H9 (cell line): ENCODE data around the gene DOCK2. TPM values are rescaled to one million over a fixed set of nuclear protein-coding genes. Genes with fewer than 3 reads are reported as not detected.

ENCODE experiments used
- DNase-seq: peaks from one replicate; pipeline ENCODE4 v3.0.0-alpha.2; 2017
- H2AFZ ChIP-seq: one replicate; pipeline ENCODE4 v1.6.1; 2013; ENCODE audit warnings: mild to moderate bottlenecking, low read length, control low read depth, moderate library complexity
- H2AK5ac ChIP-seq: 2 replicates; pipeline ENCODE4 v1.6.1; 2013; ENCODE audit warnings: low read length, control low read depth, mixed read lengths; ENCODE audit not compliant: insufficient read length
- H2BK120ac ChIP-seq: one replicate; pipeline ENCODE4 v1.6.1; 2013; ENCODE audit warnings: low read depth, mild to moderate bottlenecking, low read length, control low read depth, inconsistent platforms; ENCODE audit not compliant: poor library complexity, severe bottlenecking
- H2BK12ac ChIP-seq: 2 replicates; pipeline ENCODE4 v1.6.1; 2013; ENCODE audit warnings: low read length, control low read depth, mixed read lengths, low read depth; ENCODE audit not compliant: insufficient read length
- H2BK15ac ChIP-seq: 2 replicates; pipeline ENCODE4 v1.6.1; 2013; ENCODE audit warnings: low read depth, low read length, control low read depth
- H2BK20ac ChIP-seq: one replicate; pipeline ENCODE4 v1.6.1; 2013; ENCODE audit warnings: low read depth, mild to moderate bottlenecking, low read length, control low read depth, inconsistent platforms; ENCODE audit not compliant: poor library complexity, severe bottlenecking
- H2BK5ac ChIP-seq: 2 replicates; pipeline ENCODE4 v1.6.1; 2013; ENCODE audit warnings: low read length, control low read depth, mixed read lengths; ENCODE audit not compliant: insufficient read length
- H3K14ac ChIP-seq: 2 replicates; pipeline ENCODE4 v1.6.1; 2013; ENCODE audit warnings: low read length, control low read depth; ENCODE audit not compliant: insufficient read depth
- H3K18ac ChIP-seq: 2 replicates; pipeline ENCODE4 v1.6.1; 2013; ENCODE audit warnings: low read depth, mild to moderate bottlenecking, mixed read lengths, low read length, control low read depth; ENCODE audit not compliant: insufficient read length
- H3K23ac ChIP-seq: 2 replicates; pipeline ENCODE4 v1.6.1; 2013; ENCODE audit warnings: low read length, control low read depth, mixed read lengths, low read depth; ENCODE audit not compliant: insufficient read length
- H3K23me2 ChIP-seq: 2 replicates; pipeline ENCODE4 v1.6.1; 2013; ENCODE audit warnings: low read depth, mild to moderate bottlenecking, mixed read lengths, low read length, control low read depth; ENCODE audit not compliant: insufficient read length, poor library complexity, severe bottlenecking
- H3K27ac ChIP-seq: 2 replicates; pipeline ENCODE4 v1.5.1; 2013; ENCODE audit warnings: low read length, control low read depth, mixed read lengths, low read depth; ENCODE audit not compliant: insufficient read length
- H3K27me3 ChIP-seq: 2 replicates; pipeline ENCODE4 v1.6.1; 2013; ENCODE audit warnings: low read length, control low read depth, inconsistent platforms; ENCODE audit not compliant: insufficient read depth
- H3K4ac ChIP-seq: 2 replicates; pipeline ENCODE4 v1.6.1; 2013; ENCODE audit warnings: low read depth, mild to moderate bottlenecking, control low read depth, inconsistent platforms, low read length, moderate library complexity
- H3K4me1 ChIP-seq: 2 replicates; pipeline ENCODE4 v1.6.1; 2013; ENCODE audit warnings: low read length, control low read depth, inconsistent platforms; ENCODE audit not compliant: insufficient read depth
- H3K4me2 ChIP-seq: 2 replicates; pipeline ENCODE4 v1.6.1; 2013; ENCODE audit warnings: low read length, control low read depth, mixed read lengths; ENCODE audit not compliant: insufficient read length, insufficient read depth
- H3K56ac ChIP-seq: 2 replicates; pipeline ENCODE4 v1.6.1; 2013; ENCODE audit warnings: low read depth, mild to moderate bottlenecking, mixed read lengths, low read length, control low read depth; ENCODE audit not compliant: insufficient read length
- H3K79me1 ChIP-seq: 2 replicates; pipeline ENCODE4 v1.6.1; 2013; ENCODE audit warnings: low read depth, mild to moderate bottlenecking, moderate library complexity, low read length, control low read depth, inconsistent platforms; ENCODE audit not compliant: insufficient read depth, poor library complexity, severe bottlenecking
- H3K79me2 ChIP-seq: 2 replicates; pipeline ENCODE4 v1.6.1; 2013; ENCODE audit warnings: low read length, control low read depth, inconsistent platforms; ENCODE audit not compliant: insufficient read depth
- H3K9ac ChIP-seq: 2 replicates; pipeline ENCODE4 v1.6.1; 2013; ENCODE audit warnings: low read length, control low read depth, mixed read lengths; ENCODE audit not compliant: insufficient read length; ENCODE audit errors: extremely low read depth
- H3K9me3 ChIP-seq: one replicate; pipeline ENCODE4 v1.6.1; 2013; ENCODE audit warnings: low read depth, low read length, inconsistent platforms; ENCODE audit not compliant: control insufficient read depth
- H3T11ph ChIP-seq: one replicate; pipeline ENCODE4 v1.6.1; 2013; ENCODE audit warnings: mild to moderate bottlenecking, low read length, control low read depth, inconsistent platforms
- H4K20me1 ChIP-seq: one replicate; pipeline ENCODE4 v1.6.1; 2013; ENCODE audit not compliant: control insufficient read depth, insufficient read length, insufficient read depth
- H4K5ac ChIP-seq: 2 replicates; pipeline ENCODE4 v1.6.1; 2013; ENCODE audit warnings: low read depth, mild to moderate bottlenecking, mixed read lengths, low read length, control low read depth; ENCODE audit not compliant: insufficient read length
- H4K8ac ChIP-seq: replicated peaks from 2 replicates; pipeline ENCODE4 v1.6.1; 2013; ENCODE audit warnings: low read length, control low read depth, mixed read lengths, low read depth; ENCODE audit not compliant: insufficient read length
- H4K91ac ChIP-seq: 2 replicates; pipeline ENCODE4 v1.6.1; 2013; ENCODE audit warnings: low read depth, mild to moderate bottlenecking, moderate library complexity, mixed read lengths, low read length, control low read depth; ENCODE audit not compliant: insufficient read length
- H3K27ac Mint-ChIP-seq, 3 experiments: 2 replicates in 2 of 3; 3 replicates in 1 of 3; pipeline ENCODE4 v1.8.0; 2020 to 2021; ENCODE audit warnings: mixed read lengths in 3 of 3, mild to moderate bottlenecking in 1 of 3, moderate library complexity in 1 of 3
- H3K27me3 Mint-ChIP-seq: 2 replicates; pipeline ENCODE4 v1.8.0; 2021; ENCODE audit warnings: low read depth, mild to moderate bottlenecking, moderate library complexity, mixed read lengths
- H3K36me3 Mint-ChIP-seq, 3 experiments: 2 replicates in 2 of 3; 3 replicates in 1 of 3; pipeline ENCODE4 v1.8.0; 2020 to 2021; ENCODE audit warnings: low read depth in 3 of 3, mixed read lengths in 3 of 3; ENCODE audit not compliant: insufficient read depth in 1 of 3
- H3K4me1 Mint-ChIP-seq, 2 experiments: 2 replicates each; pipeline ENCODE4 v1.8.0; 2020; ENCODE audit warnings: mixed read lengths in 2 of 2
- H3K4me3 Mint-ChIP-seq, 2 experiments: 2 replicates in 1 of 2; 3 replicates in 1 of 2; pipeline ENCODE4 v1.8.0; 2020 to 2021; ENCODE audit warnings: mild to moderate bottlenecking in 2 of 2, mixed read lengths in 2 of 2, moderate library complexity in 1 of 2
- H3K9me3 Mint-ChIP-seq, 2 experiments: 2 replicates in 1 of 2; 3 replicates in 1 of 2; pipeline ENCODE4 v1.8.0; 2020; ENCODE audit warnings: mild to moderate bottlenecking in 2 of 2, mixed read lengths in 2 of 2, moderate library complexity in 1 of 2
- CTCF ChIP-seq: fragments of 200-600 bp; sonication (generic); conservative IDR thresholded peaks from 3 replicates; pipeline ENCODE4 v1.8.0; 2021; ENCODE audit warnings: antibody characterized with exemption, mild to moderate bottlenecking
- WGBS: extraction: QIAGEN DNeasy Blood & Tissue Kit; methylation state at CpG from one replicate; pipeline ENCODE4 v1.1.7; 2013; ENCODE audit warnings: missing lambda C conversion rate, low lambda C conversion rate, mixed read lengths; ENCODE audit not compliant: insufficient read length; ENCODE audit errors: extremely low coverage; 5-methylcytosine and 5-hydroxymethylcytosine counted together
- total RNA-seq: library from RNA; stranded (reverse); gene quantifications from 2 replicates; pipeline ENCODE4 v1.2.1, GENCODE V29; 2021

DOCK2 gene
- total RNA-seq, 1 experiment from 2014 or later: 7.8 TPM

- no peak overlapping the region for H3K14ac ChIP-seq
- no peak overlapping the region for H3K4me2 ChIP-seq
- no peak overlapping the region for H2AK5ac ChIP-seq
- no peaks in the 10 kb centered on the region for H3K23me2 ChIP-seq
- H3K4ac ChIP-seq: no peak overlapping the region
- whole genome bisulfite sequencing: no CpG with 5 or more reads among the region's 3 CpGs
- no peak overlapping the region for H3K56ac ChIP-seq
- H2BK15ac ChIP-seq: no peak overlapping the region
- no peaks in the 10 kb centered on the region for H4K20me1 ChIP-seq
- no peak overlapping the region for H4K8ac ChIP-seq
- no peak overlapping the region for H2AFZ ChIP-seq
- DNase-seq: no peak
- H2BK120ac ChIP-seq: no peak overlapping the region
- H3K9me3 Mint-ChIP-seq: no peaks in the 10 kb centered on the region
- no peaks in the 10 kb centered on the region for H3K9me3 ChIP-seq
- H3K36me3 Mint-ChIP-seq: no peaks in the 10 kb centered on the region
- H3K79me1 ChIP-seq: no peaks in the 10 kb centered on the region
- H3K18ac ChIP-seq: no peak overlapping the region
- no peak overlapping the region for H2BK12ac ChIP-seq
- no peak overlapping the region for H2BK20ac ChIP-seq
- H4K91ac ChIP-seq: no peak overlapping the region
- no peaks in the 10 kb centered on the region for H3K27me3 Mint-ChIP-seq
- no peaks in the 10 kb centered on the region for H3K79me2 ChIP-seq
- H3K4me1 Mint-ChIP-seq: peaks cover 9% of the 10 kb centered on the region in 2 experiments; a peak in 3 of 4 replicates
- H3K27ac ChIP-seq: no peak overlapping the region
- no peak overlapping the region for H3K23ac ChIP-seq
- H3K9ac ChIP-seq: no peak overlapping the region
- no peak overlapping the region for H3T11ph ChIP-seq
- H4K5ac ChIP-seq: no peak overlapping the region
- no peaks in the 10 kb centered on the region for H3K27me3 ChIP-seq
- H2BK5ac ChIP-seq: no peak overlapping the region
- no peaks in the 10 kb centered on the region for H3K4me1 ChIP-seq
- H3K27ac Mint-ChIP-seq: no peak overlapping the region
- no peak overlapping the region for H3K4me3 Mint-ChIP-seq
- TF ChIP-seq CTCF: no peak
Measured at GRCh38 chr5:169920474-169920873, 283.4 kb downstream of the DOCK2 start.
